Stimulated activated CD8-positive, alpha-beta memory T cell treated with anti-CD3 and anti-CD28 coated beads, Interleukin-7, amount 100 ng/mL, for 24 hours (primary cell): ENCODE results near the gene SACS.
"Not testable (repeated sequence)": the region's sequence is repeated elsewhere in the genome, so short reads cannot be mapped to it uniquely, and the experiment has no call there.

Source experiments
- DNase-seq: peaks from one replicate; pipeline ENCODE4 v3.0.0-alpha.2; 2020; ENCODE audit warnings: low read depth

SACS gene

DNA sequence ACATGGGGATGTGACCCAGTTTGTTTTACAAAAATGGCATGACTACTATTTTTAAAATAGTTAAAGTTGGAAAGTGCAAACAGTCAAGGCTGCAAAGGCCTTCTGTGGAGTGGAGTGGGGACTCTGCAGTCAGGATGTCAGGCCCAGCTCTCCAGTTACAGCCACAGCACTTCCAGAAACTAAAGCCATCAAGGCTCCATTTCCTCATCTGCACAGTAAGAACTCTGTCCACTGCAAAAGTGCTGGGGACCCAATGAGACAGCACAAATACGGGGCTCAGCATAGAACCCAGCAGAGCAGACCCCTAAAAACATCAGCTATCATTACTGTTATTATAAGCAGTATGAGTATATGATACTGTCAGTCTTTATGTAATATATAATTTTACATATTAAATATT lies 73.6 kb downstream of the SACS start:
- no peak for DNase-seq

DNA sequence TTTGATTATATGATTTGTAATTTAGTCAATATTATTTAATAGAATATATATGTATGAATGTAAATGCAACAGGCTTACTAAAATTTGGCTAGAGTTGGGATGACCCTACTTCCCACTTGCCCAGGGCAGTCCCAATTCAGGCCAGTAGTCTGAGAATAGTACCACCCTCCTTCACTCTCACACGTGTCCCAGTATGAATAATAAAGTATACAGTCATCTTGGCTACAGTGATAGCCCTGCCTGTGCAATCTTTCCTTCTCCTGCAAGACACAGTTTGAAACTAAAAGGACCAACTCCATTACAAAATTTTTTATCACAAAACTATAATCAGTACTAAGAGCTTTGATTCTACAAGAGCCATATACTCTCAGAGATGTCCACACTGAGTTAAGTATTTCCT lies 76.2 kb downstream of the SACS start:
- no peak for DNase-seq

DNA sequence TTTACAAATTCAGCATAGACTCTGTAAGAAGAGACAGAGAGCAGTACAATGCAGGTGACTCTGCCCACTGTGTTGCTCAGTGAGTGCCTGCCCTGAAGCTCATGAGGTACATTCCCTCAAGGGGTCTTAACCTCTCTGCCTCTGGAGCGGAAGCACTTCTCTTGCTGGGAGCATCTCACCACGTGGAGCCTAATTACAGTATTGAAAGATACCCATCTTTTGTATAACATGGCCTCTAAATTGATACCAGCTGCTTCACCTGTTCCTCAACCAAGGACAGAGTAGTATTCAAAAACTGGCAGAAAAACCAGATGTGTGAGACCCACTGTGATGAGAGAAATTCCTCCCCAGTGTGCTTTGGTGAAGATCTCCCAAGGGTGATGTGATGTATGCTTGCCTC lies 77.1 kb downstream of the SACS start:
- no peak for DNase-seq

GRCh38 chr13:23354520-23354919 lies 79.0 kb downstream of the SACS start:
- DNase-seq = no peak

DNA sequence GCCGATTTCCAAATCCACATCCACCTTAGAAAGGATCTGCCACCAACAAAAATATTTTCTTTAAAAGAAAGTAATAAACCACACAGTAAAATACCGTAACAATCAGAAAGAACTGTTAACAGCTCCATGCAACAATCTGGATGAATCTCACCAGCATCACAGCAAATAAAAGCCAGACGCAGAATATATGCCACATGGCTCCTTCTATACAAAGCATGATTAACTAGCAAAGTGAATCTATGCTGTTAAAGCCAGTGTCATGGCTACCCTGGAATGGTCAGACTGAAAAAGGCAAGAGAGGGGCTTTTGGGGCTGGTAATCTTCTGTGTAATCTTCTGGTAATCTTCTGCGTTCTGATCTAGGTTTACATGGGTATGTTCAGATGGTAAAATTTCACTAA lies 81.3 kb downstream of the SACS start:
- DNase-seq = no peak

- no peak for DNase-seq
These were observed 83.5 kb downstream of the SACS start for GRCh38 chr13:23350009-23350408.

DNA sequence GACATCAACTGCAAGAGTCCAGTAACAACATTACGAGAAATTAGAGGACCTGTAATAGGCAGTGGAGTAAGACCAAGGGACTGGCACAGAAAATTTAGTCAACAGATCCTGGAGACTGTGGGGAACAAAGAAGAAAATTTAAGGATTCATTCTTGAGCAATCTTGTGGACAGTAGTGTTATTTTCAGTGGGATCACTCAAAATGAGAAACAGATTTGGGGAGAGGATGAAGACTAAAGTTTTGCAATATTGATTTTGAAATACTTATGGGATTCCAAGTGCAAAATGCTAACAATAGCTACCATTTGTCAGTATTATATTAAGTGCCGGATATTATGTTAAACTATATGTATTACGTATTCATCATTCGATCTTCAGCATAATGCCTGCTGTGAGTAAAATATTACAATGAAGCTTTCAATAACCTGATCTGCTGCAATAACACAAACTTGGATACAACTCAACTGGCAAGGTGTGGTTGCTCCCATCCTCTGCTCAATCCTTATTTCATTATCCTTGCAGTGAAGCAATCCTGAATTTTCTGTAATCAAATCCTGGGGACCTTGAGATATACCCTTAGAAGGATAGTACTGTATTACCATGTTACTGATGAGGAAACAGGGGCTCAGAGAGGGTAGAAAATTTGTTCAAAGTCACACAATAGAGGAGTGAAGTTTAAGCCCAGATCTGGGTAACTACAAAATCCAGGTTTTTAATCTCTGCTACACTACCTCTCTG lies 84.2 kb downstream of the SACS start:
- DNase-seq = no peak

- no peak for DNase-seq
These were observed 85.0 kb downstream of the SACS start for GRCh38 chr13:23348262-23349127.

DNA sequence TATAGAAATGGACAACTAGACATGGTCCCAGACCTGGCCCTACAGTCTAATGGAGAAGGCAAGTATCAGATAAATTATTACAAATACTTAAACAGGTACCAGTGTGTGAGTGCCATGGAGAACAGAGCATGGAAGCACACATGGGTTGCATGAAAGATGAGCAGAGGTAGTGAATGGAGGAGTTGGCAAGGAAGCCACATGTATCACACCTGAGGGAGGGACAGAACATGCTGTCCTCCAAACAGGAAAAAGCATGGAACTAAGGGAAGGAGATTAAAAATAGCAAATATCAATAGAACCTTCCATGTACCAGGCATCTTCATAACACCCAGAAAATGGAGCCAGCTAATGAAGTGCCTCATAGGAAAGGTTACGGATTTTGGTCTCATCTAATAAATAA lies 85.9 kb downstream of the SACS start:
- DNase-seq = no peak

DNA sequence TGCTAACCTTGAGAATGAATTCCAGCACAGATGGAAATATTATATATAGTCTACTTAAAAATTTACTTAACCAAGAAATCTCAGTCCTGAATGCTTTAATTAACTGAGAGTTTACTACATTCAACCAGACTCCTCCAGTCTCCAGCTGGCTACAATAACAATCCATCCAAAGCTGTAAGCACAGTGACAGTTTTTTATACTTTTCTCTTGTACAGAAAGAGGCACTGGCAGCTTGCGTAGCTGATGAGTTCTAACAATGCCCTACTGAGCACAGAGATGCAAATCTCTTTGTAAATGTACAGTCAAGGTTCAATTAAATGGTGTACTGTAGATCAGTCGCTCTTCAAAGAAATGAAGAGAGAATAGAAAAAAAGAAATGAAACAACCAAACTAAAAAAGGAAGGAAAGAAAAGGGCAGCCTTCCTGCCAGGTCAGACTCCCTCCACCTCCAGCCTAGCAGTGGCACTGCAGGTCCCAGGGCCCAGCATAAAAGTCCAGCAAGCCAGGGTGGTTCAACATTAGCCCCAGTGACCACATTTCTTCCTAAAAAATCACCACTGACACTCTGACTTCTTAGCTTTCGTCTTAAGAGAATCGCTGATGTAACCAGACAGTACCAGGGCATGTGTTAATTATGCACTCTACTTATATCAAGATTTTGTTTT lies 88.4 kb downstream of the SACS start:
- no peak for DNase-seq

DNA sequence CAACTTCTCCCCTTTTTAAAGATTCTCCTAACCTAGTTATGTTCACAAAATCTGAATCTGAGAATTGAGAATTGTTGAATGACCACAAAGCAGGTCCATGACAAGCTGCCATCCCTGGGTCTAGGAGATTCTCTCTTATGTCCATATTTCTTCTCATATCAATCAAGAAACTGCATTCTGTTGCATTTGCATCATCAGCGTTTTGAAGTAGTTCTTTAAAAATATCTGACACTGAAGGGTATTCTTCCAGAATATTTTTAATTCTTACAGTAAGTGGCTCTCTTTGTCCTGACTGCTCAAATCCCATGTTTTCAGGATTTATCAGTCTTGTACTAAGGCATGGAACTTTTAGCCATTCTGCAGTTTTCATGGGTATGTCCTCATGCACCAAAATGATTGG lies 94.3 kb downstream of the SACS start:
- DNase-seq = no peak

DNA sequence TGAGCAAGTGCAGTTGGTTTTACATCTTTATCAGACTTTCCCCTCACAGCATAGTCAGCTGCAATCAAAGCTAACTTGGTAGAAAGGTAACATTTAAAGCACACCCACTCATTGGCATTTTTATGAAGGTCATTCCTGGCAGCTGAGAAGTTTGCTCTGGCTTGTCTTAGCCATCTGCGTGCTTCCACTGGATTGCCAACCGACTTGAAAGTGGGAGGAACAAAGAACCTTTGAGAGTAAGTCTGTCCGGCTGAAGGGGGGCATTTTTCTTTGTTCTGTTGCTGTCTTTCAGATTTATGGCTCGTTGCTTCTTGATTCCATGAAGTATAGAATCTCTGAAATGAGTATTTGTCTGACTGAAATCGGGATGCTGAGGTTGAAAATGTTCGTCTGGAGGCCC lies 103.1 kb downstream of the SACS start:
- DNase-seq = no peak

- DNase-seq = no peak
These were observed 108.3 kb downstream of the SACS start for GRCh38 chr13:23325191-23325590.

- DNase-seq = no peak
These were observed 109.4 kb downstream of the SACS start for GRCh38 chr13:23323946-23324709.

DNA sequence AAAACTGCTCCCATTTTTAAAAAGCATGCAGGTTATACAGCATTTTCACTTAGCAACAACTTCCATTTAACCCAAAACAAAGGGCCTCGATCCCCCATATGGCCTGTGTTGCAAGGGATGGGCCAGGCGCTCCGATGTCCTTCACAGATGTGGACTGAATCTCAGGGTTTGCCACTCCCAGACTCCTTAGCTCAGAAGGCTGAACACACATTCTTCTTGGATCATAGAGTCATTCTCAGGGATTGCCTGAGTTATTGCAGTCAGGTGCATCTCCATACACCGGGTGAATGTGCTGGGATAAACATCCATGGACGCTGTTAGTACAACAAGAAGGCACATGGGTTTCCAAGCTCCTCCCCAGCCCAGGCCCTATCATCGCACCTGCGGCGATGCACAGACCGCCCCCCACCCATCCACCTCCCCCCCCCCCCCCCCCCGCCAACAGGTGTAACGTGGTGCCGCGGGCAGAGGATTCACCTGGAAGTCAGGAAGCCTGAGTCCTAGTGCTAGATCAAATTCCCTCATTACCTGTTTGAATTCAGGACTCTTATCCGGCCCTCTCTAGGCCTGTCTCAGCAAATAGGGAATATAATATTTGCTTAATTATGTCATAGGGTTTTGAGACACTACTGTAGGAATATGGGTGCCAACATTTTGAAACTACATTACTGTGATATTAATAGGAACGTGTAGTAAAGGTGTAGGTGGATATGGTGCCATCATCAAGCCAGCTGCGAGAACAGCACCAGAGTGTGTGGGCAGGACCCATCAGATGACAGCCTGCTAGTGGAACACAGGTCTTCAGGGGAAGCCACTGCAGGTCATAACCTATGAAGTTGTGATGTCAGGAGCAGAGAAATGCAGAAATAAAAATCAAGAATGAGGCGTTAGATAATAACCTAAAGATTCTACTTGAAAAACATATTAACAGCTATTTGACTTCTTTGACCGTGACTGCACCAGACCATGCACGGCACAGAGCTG lies 110.9 kb downstream of the SACS start:
- no peak for DNase-seq

DNA sequence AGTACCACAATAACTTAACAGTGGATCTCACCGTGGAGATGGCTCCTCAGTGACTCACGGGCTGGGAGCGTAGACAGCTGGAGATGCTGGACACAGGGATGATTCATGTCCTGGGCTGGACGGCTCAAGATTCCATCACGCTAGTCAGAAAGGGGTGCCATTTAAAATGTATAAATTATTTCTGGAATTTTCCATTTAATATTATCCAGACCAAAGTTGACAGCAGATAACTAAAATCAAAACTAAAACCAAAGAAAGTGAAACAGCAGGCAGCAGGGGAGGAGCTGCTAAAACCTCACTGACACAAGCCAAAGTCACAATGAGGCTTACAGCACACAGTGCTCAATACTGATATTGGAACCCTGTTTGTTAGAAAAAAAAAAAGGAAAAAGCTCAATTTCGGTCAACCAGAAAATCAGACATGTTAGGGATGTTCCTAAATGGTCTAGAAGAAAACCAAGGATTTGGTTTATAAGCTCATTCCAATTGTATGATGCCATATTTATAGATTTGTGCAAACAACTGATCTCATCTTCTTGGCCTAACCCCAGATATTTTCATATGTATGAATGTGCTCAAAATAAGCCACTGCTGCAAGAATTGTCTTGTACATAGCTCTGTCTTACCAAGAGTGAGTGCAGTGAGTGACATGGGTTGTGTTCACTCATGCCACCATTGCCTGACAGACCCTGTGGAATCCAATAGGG lies 111.8 kb downstream of the SACS start:
- DNase-seq = no peak

DNA sequence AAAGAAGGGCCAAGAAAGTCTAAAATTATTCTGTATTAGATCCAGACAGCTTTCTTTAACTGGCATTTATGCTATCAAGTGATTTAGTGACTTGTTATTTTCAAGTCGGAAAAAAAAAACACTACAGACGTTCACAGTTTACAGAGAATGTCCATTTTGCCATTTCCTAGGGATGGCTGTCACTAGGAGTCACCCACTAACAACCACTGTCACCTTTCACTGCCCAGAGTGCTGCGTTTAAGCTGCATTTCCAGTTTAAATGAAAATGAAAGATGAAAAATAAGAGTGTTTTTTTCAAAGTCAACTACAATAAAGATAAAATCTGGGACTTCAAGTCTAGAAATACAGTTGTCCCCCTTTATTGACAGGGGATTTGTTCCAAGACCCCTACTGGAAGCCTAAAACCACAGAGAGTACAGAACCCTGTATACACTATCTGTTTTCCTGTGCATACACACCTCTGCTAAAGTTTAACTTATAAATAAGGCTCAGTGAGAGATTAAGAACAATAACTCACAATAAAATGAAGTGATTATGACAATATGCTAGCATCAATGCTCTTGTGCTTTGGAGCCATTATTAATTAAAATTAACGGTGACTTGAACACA lies 112.5 kb downstream of the SACS start:
- DNase-seq = no peak

DNA sequence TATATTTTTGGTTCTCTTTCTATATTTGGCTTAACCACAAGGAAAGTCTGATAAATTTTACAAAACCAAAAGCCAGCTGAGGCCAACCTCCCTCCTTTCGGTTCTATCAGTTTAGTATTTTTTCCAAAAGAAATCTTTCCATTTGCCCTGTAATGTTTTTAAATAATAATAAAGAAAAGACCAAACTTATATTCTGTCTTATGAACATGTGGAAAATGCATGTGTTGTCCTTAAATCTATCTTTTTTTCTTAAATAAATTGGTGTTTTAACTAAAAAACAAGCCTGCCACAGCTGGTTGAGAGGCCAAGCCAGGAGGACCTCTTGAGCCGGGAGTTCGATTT lies 113.6 kb downstream of the SACS start:
- DNase-seq = no peak

GRCh38 chr13:23314837-23315236 lies 118.7 kb downstream of the SACS start:
- DNase-seq = not testable (repeated sequence)

DNA sequence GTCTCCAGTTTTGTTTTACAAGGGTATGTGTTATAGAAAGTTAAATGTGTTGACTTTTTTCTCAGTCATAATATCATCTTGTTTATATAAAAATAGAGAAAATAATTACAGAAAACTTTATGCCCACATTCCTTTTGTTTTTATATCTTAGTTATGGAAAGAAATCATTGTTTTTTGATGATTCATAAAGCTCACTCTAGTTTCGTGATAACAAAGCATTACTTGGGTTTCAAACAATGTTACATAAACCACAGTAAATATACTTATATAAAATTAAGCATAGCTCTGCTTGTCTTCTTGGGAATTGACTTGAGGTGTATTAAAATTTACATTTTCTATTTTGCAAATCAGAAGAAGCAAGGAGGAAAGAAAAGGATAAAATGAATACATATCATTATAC lies 140.9 kb downstream of the SACS start:
- DNase-seq = no peak
